GM18517 (cell line): ENCODE results near the gene RTP3.
"Not testable (repeated sequence)": the region's sequence is repeated elsewhere in the genome, so short reads cannot be mapped to it uniquely, and the experiment has no call there.

Source experiments
- ATAC-seq: cut with Tn5 transposase; IDR thresholded peaks from one replicate; pipeline ENCODE4 v1.9.1; 2021; ENCODE audit warnings: mild to moderate bottlenecking, moderate library complexity; ENCODE audit not compliant: unreplicated experiment

Gene RTP3

GRCh38 chr3:46490338-46491084 is 7.3 kb upstream of the RTP3 start:
- ATAC-seq = no peak

- ATAC-seq = no peak
Measured at GRCh38 chr3:46491089-46492070, 6.4 kb upstream of the RTP3 start.

- no peak for ATAC-seq
Measured at GRCh38 chr3:46492890-46493547, 4.8 kb upstream of the RTP3 start.

GRCh38 chr3:46494491-46494890 is 3.3 kb upstream of the RTP3 start:
- ATAC-seq = not testable (repeated sequence)

- no peak for ATAC-seq
Measured at GRCh38 chr3:46495901-46496456, 1.8 kb upstream of the RTP3 start.

GRCh38 chr3:46496746-46497555 is 825 bp upstream of the RTP3 start:
- no peak for ATAC-seq

GRCh38 chr3:46498916-46499519 is 1.2 kb downstream of the RTP3 start:
- ATAC-seq = no peak

GRCh38 chr3:46500656-46501635 is 3.2 kb downstream of the RTP3 start:
- peak; percentile 50 for ATAC-seq

GRCh38 chr3:46501702-46502101 is 3.9 kb downstream of the RTP3 start:
- no peak for ATAC-seq

GRCh38 chr3:46503200-46503874 is 5.6 kb downstream of the RTP3 start:
- no peak for ATAC-seq

GRCh38 chr3:46504789-46505188 is 7.0 kb downstream of the RTP3 start:
- ATAC-seq = no peak

- ATAC-seq = no peak
Measured at GRCh38 chr3:46505953-46506352, 8.2 kb downstream of the RTP3 start.

GRCh38 chr3:46506526-46506925 is 8.8 kb downstream of the RTP3 start:
- ATAC-seq = no peak

GRCh38 chr3:46508850-46509591 is 11.2 kb downstream of the RTP3 start:
- ATAC-seq = no peak

GRCh38 chr3:46509661-46510187 is 11.9 kb downstream of the RTP3 start:
- no peak for ATAC-seq

- ATAC-seq = no peak
Measured at GRCh38 chr3:46512191-46512749, 14.5 kb downstream of the RTP3 start.

- no peak for ATAC-seq
Measured at GRCh38 chr3:46516521-46516920, 18.7 kb downstream of the RTP3 start.
